ACC112 (cell line): ENCODE data around the gene FRMD8.
A peak's percentile ranks its signal among the peaks of the same experiment; 100 is the strongest.

Source experiments
- H2AFZ ChIP-seq: fragments of 200-600 bp; sonication (generic); one replicate; pipeline ENCODE4 v1.6.0; 2017; ENCODE audit warnings: antibody characterized with exemption, low read length; ENCODE audit not compliant: unreplicated experiment
- H3K27ac ChIP-seq: fragments of 200-600 bp; sonication (generic); 2 replicates; pipeline ENCODE4 v1.5.1; 2014; ENCODE audit warnings: low read depth, mild to moderate bottlenecking, antibody characterized with exemption, low read length, moderate library complexity
- H3K27me3 ChIP-seq: fragments of 200-600 bp; sonication (generic); 2 replicates; pipeline ENCODE4 v1.6.1; 2014; ENCODE audit warnings: mild to moderate bottlenecking, antibody characterized with exemption, low read length, moderate library complexity, mixed read lengths; ENCODE audit not compliant: insufficient read depth
- H3K36me3 ChIP-seq: fragments of 200-600 bp; sonication (generic); 2 replicates; pipeline ENCODE4 v1.6.1; 2016; ENCODE audit warnings: mild to moderate bottlenecking, antibody characterized with exemption, low read length, moderate library complexity, mixed read lengths; ENCODE audit not compliant: insufficient read depth
- H3K4me1 ChIP-seq: fragments of 200-600 bp; sonication (generic); one replicate; pipeline ENCODE4 v1.6.1; 2016; ENCODE audit warnings: low read length, mixed read lengths; ENCODE audit not compliant: insufficient read depth, unreplicated experiment, control insufficient read depth
- H3K4me3 ChIP-seq: fragments of 200-600 bp; sonication (generic); 2 replicates; pipeline ENCODE4 v1.5.1; 2014; ENCODE audit warnings: mild to moderate bottlenecking, low read depth, low read length
- H3K79me2 ChIP-seq: fragments of 200-600 bp; sonication (generic); one replicate; pipeline ENCODE4 v1.6.0; 2016; ENCODE audit warnings: low read length; ENCODE audit not compliant: control insufficient read depth, unreplicated experiment, insufficient read depth

Gene FRMD8

DNA sequence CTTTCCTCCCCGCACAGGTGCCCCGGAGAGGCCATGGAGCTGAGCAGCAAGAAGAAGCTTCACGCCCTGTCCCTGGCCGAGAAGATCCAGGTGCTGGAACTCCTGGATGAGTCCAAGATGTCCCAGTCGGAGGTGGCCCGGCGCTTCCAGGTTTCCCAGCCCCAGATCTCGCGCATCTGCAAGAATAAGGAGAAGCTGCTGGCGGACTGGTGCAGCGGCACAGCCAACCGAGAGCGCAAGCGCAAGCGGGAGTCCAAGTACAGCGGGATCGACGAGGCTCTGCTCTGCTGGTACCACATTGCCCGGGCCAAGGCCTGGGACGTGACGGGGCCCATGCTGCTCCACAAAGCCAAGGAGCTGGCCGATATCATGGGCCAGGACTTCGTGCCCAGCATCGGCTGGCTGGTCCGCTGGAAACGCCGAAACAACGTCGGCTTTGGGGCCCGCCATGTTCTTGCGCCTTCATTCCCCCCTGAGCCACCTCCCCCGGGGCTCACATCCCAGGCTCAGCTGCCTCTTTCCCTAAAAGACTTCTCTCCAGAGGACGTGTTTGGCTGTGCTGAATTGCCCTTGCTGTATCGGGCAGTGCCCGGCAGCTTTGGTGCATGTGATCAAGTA is 30.6 kb upstream of the FRMD8 start:
- Histone ChIP-seq H2AFZ (no peak overlapping the region), H3K27me3 (peaks cover 19% of the 10 kb centered on the region), H3K36me3 (no peaks in the 10 kb centered on the region), H3K79me2 (no peaks in the 10 kb centered on the region), H3K4me1 (peaks cover 11% of the 10 kb centered on the region), H3K27ac (no peak overlapping the region), H3K4me3 (peak overlapping the region; percentile 69)

DNA sequence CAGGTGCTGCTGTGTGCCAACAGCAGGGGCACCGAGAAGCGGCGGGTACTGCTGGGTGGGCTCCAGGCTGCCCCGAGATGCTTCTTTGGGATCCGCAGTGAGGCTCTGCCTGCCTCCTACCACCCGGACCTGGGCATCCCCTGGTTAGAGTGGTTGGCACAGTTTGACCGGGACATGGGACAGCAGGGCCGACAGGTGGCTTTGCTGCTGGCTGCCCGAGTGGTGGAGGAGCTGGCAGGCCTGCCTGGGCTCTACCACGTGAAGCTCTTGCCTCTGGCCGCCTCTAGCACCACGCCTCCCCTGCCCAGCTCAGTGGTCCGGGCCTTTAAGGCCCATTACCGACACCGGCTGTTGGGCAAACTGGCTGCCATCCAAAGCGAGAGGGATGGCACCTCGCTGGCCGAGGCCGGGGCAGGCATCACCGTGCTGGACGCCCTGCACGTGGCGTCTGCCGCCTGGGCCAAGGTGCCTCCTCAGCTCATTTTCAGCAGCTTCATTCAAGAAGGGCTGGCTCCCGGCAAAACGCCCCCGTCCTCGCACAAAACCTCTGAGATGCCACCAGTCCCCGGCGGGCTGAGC is 30.0 kb upstream of the FRMD8 start:
- no peak overlapping the region for H3K4me3 ChIP-seq
- H3K4me1 ChIP-seq: peaks cover 11% of the 10 kb centered on the region
- peaks cover 19% of the 10 kb centered on the region for H3K27me3 ChIP-seq
- H3K36me3 ChIP-seq: no peaks in the 10 kb centered on the region
- no peak overlapping the region for H3K27ac ChIP-seq
- H2AFZ ChIP-seq: no peak overlapping the region
- no peaks in the 10 kb centered on the region for H3K79me2 ChIP-seq

DNA sequence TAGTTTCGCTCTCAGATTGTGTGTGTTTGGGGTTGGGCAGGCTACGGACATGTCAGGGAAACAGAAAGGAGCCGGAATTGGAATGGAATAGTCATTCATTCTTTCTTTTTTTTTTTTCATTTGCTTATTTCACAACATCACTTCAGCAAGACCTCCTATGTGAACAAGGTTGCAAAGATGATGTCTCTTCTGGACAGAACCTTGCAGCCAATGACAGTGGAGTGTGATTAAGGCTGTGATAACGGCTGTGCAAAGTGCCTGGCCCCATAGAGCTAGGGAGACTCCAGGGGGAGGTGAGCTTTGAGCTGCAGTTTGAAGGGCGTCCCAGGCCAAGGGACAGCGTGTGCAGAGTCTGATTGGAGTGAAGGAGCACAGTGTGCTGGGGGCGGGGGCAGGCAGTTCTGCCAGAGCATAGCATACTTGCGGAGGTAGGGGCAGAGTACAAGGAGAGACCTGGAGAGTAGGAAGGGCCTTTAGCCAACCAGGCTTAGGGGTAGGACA is 28.5 kb upstream of the FRMD8 start:
- no peaks in the 10 kb centered on the region for H3K79me2 ChIP-seq
- no peaks in the 10 kb centered on the region for H3K36me3 ChIP-seq
- no peak overlapping the region for H3K4me3 ChIP-seq
- H2AFZ ChIP-seq: no peak overlapping the region
- H3K27ac ChIP-seq: no peak overlapping the region
- peaks cover 19% of the 10 kb centered on the region for H3K27me3 ChIP-seq
- peaks cover 11% of the 10 kb centered on the region for H3K4me1 ChIP-seq

DNA sequence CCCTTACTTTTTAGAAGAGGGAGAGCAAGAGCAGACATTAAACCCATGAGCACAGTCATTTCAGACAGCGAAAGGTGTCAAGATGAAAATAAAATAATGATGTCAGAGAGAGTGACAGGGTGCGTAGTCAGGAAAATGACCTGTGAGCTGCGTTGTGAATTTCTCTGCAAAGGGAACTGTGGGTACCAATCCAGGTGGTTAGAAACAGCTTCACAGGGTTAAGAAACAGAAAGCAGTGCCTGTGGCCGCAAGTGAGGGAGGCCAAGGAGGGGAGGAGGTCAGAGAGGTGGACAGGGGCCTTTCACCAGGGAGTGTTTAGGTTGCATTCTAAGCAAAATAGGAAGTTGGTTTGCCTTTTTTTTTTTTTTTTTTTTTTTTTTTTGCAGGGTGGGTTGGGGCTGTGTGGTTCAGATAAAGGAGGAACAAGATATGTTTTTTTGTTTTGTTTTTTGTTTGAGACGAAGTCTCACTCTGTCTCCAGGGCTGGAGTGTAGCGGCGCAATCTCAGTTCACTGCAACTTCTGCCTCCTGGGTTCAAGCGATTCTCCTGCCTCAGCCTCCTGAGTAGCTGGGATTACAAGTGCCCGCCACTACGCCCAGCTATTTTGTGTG is 24.0 kb upstream of the FRMD8 start:
- H3K36me3 ChIP-seq: no peaks in the 10 kb centered on the region
- no peaks in the 10 kb centered on the region for H3K27me3 ChIP-seq
- no peak overlapping the region for H2AFZ ChIP-seq
- no peaks in the 10 kb centered on the region for H3K79me2 ChIP-seq
- H3K27ac ChIP-seq: no peak overlapping the region
- H3K4me3 ChIP-seq: no peak overlapping the region
- no peaks in the 10 kb centered on the region for H3K4me1 ChIP-seq

DNA sequence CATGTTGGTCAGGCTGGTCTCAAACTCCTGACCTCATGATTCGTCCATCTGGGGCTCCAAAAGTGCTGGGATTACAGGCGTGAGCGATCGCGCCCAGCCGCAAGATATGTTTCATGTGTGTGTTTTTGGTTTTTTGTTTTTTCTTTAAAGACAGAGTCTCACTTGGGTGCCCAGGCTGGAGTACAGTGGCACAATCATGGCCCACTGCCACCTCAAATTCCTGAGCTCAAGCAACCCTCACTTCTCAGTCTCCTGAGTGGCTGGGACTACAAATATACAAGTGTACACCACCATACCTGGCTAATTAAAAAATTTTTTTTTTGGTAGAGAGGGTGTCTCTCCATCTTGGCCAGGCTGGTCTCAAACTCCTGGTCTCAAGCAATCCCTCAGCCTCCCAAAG is 23.5 kb upstream of the FRMD8 start:
- no peak overlapping the region for H3K27ac ChIP-seq
- no peaks in the 10 kb centered on the region for H3K27me3 ChIP-seq
- H3K4me3 ChIP-seq: no peak overlapping the region
- H2AFZ ChIP-seq: no peak overlapping the region
- no peaks in the 10 kb centered on the region for H3K79me2 ChIP-seq
- no peaks in the 10 kb centered on the region for H3K36me3 ChIP-seq
- no peaks in the 10 kb centered on the region for H3K4me1 ChIP-seq

- Histone ChIP-seq H3K4me3 (no peak overlapping the region), H3K27ac (no peak overlapping the region), H3K27me3 (no peaks in the 10 kb centered on the region), H3K36me3 (no peaks in the 10 kb centered on the region), H2AFZ (no peak overlapping the region), H3K4me1 (no peaks in the 10 kb centered on the region), H3K79me2 (no peaks in the 10 kb centered on the region)
These were observed 22.7 kb upstream of the FRMD8 start for GRCh38 chr11:65363770-65364169.

GRCh38 chr11:65366340-65366773 is 20.1 kb upstream of the FRMD8 start:
- Histone ChIP-seq H3K27me3 (no peaks in the 10 kb centered on the region), H3K4me1 (peaks cover 6% of the 10 kb centered on the region), H3K4me3 (no peak overlapping the region), H3K79me2 (no peaks in the 10 kb centered on the region), H3K36me3 (no peaks in the 10 kb centered on the region), H3K27ac (no peak overlapping the region), H2AFZ (peak overlapping the region; percentile 47)

DNA sequence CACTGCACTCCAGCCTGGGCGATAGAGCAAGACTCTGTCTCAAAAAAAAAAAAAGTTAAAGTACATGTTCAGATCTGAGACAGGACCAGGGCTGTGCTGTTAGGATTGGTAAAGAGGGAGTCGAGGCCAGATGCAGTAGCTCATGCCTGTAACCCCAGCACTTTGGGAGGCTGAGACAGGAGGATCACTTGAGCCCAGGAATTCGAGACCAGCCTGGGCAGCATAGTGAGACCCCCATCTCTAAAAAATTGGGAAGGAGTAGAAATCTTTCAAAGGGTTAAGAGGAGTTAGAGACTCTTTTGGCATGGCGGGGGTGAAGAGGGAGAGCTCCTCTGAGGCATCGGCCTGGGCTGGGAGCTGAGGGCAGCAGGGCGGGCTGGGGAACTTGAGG is 15.8 kb upstream of the FRMD8 start:
- Histone ChIP-seq H3K36me3 (no peaks in the 10 kb centered on the region), H3K27me3 (no peaks in the 10 kb centered on the region), H3K27ac (peak overlapping the region; percentile 68; the same call in 1 of the 2 replicates), H2AFZ (no peak overlapping the region), H3K4me1 (peaks cover 10% of the 10 kb centered on the region), H3K79me2 (no peaks in the 10 kb centered on the region), H3K4me3 (no peak overlapping the region)

DNA sequence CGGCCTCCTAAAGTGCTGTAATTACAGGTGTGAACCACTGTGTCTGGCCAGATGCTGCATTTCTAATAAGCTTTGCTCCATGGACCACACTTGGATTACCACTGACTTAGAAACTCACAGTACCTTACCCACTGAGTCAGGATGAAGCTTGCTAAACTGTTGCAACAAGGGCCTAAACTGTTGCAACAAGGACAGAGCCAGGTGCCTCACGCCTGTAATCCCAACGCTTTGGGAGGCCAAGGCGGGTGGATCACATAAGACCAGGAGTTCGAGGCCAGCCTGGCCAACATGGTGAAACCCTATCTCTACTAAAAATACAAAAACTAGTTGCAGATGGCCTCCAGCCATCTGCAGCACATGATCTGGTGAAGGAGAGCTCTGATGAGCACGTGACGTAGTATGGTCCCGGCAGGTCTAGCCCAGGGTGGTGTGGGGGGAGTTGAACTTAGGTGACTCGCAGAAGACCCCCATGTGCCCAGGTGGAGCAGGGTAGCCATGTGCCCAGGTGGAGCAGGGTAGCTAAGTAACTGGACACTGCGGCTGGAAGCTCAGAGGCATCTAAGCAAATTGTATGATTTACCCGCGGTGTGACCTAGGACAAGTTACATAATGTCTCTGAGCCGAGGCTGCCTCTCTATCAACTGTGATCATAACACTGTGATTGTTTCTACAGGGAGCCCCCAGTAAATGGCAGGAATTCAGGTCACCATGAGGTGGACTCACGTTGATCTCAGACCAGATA is 12.4 kb upstream of the FRMD8 start:
- Histone ChIP-seq H3K79me2 (no peaks in the 10 kb centered on the region), H3K27ac (no peak overlapping the region), H3K4me1 (peaks cover 10% of the 10 kb centered on the region), H2AFZ (no peak overlapping the region), H3K4me3 (no peak overlapping the region), H3K27me3 (no peaks in the 10 kb centered on the region), H3K36me3 (no peaks in the 10 kb centered on the region)

GRCh38 chr11:65375012-65375411 is 11.4 kb upstream of the FRMD8 start:
- Histone ChIP-seq H3K36me3 (no peaks in the 10 kb centered on the region), H3K4me1 (peaks cover 10% of the 10 kb centered on the region), H3K4me3 (no peak overlapping the region), H3K27me3 (no peaks in the 10 kb centered on the region), H3K27ac (no peak overlapping the region), H3K79me2 (no peaks in the 10 kb centered on the region), H2AFZ (no peak overlapping the region)
